HuH-7 (cell line): Measurements from ENCODE around the gene RRP1.

Experiments used
- DNase-seq: peaks from one replicate; pipeline ENCODE4 v3.0.0; 2011; ENCODE audit warnings: low spot score

Gene RRP1

GRCh38 chr21:43789276-43790009, at the start of gene RRP1:
RRP1 (plus strand) TSS chr21:43789577; CDS start chr21:43789630, 53 bp downstream.
- DNase-seq = peak; percentile 94

DNA sequence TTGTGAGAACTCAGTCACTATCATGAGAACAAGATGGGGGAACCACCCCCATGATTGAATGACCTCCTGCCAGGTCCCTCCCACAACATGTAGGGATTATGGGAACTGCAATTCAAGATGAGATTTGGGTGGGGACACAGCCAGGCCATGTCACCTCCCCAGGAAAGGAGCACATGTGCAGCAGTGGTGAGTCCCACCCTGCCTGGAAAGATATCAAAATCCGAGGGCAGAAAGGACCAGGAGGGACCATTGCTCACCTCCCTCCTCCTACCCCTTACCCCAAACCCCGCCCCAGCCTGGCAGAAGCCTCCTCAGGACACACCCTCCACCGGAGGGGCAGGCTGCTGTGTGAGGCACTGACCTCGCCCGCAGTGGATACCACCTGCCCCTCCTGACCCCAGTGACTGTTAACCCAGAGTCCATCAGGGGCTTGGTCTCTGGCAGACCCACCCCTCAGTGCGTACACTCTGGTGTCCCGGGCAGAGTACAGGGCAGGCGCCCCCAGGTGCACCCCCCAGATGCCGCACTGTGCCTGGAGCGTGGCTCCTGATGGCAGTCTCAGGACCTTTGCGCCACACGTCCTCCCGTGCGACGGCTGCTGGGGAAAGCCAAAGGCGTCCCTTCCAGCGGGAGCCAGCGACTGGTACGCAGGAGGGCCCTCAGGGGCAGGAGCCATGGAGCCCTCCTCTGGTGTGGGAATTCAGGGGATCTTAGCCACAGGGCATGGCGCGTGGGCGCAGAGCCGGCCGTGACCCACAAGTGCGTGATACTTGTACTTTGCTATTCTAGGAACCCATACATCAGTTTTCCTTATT, 49.5 kb upstream of the RRP1 start:
- DNase-seq = no peak

DNA sequence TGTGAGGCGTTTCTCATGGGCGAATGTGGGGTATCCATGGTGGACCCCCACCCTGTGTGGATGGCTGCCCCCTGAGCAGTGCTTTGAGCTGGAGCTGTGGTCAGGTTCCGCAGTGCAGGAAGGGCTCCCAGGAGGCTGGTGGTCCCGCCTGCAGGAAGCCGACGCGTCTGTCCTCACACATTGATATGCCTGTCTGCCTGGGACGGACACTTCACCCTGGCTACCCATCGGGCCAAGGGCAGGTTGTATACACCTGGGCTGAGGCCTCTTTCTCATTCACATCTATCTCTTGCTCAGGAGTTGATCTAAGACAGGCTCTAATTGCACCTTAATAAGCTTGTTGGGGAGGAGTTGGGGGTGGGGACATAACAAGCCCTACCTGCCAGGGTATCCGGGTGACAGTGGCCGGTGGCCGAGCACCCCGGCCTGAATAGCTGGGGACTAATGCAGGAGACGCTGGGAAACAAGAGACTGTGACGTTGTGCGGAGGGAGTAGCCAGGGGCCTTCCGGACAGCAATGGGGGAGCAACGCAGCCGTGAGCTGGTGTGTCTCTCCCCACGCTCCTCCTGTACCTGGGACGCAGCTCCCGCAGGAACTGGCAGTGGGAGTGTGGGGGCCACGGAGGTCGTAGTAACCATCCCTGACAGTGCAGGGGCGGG, 48.8 kb upstream of the RRP1 start:
- no peak for DNase-seq

DNA sequence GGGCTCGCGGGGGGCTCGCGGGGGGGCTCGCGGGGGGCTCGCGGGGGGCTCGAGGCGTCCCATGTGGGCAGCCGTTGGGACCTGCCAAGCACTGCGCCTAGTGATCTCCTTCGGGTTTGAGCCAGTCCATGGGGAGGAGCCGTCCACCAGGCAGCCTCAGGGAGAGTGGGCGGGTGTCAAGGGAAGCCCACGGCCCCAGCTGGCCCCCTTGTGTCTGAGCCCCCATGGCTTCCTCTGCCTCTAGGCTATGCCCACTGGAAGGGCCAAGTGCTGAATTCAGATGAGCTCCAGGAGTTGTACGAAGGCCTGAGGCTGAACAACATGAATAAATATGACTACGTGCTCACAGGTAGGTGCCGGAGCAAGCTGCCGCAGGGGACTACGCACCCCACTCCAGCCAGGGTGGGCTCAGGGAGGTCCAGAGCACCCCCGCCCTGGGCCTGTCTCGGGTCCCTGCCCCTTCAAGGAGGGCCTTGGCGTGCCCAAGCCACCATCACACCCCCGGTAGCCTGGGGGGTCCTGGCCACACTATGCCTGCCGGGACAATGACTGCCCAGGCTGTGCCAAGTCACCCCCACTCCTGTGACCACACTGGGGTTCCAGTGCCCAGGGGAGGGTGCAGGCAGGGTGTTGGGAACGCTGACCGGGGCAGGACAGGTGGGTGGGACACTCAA, 47.8 kb upstream of the RRP1 start:
- no peak for DNase-seq

DNA sequence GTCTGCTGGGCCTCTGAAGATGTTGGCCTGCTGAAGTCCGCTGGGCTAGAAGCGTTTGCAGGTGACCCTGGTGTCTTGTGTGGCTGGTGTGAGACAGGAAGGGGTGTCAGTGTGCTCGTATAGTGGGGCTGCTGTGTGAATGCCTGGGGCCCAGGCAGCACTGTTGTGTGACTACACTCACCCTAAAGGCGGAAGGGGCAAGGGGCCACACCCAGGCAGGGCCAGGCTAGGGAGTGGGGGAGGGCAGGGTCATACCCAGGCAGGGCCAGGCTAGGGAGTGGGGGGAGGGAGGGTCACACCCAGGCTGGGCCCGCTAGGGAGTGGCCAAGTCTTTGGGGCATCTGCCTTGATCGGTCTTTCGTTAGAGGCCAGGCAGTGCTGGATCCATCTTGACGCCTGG, 45.4 kb upstream of the RRP1 start:
- DNase-seq = no peak

- no peak for DNase-seq
These were observed 44.7 kb upstream of the RRP1 start for GRCh38 chr21:43744725-43745124.

GRCh38 chr21:43745772-43746517, 43.4 kb upstream of the RRP1 start:
- DNase-seq = no peak

DNA sequence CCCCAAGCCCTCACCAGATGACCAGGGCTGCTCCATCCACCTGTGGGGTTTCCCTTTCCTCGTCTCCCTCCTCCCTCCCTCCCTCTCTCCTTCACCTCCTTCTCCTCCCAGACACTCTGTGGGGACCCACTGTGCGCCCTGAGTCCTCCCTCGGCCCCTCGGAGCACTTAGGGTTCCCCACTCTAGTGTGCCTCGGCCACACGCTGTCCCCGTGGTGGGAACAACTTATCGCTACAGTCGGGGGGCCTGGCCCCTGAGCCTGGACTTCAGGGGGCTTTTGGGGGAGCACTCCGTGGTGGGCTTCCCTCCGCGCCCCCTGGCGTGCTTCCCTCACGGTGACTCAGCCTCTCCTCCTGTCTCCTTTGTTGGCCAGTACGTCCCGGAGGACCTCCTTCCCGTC, 40.8 kb upstream of the RRP1 start:
- no peak for DNase-seq

DNA sequence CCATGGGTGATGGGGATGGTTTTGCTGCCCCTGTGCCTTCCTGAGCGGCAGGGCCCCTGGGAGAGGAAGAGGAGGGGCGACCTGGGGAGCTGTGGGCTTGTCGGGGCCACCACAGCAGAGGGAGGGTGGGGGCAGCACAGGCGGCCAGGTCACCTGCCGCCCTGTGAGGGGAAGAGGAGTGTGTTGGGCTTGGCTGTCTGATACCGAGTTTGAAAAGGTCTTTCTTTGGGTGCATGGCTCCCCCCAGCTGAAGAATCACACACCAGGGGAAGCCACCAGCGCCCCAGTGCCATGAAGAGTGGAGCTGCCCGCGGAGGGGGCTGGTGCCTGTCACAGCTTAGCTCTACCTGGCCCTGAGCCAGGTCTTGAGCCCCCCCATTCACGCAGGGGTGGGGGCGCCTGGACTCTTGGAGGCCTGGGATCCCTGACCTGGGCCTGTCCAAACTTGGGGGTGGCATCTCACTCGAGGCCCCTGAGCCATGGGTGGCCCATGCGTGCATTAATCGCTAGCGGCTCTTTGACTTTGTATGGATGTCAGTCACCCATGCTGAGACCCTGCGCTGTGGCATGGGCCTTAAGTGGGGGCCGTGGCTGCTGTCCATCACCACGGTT, 39.6 kb upstream of the RRP1 start:
- DNase-seq = no peak

- DNase-seq = no peak
These were observed 38.9 kb upstream of the RRP1 start for GRCh38 chr21:43750339-43751033.

GRCh38 chr21:43751955-43752591, 37.3 kb upstream of the RRP1 start:
- no peak for DNase-seq

GRCh38 chr21:43752758-43753438, 36.5 kb upstream of the RRP1 start:
- no peak for DNase-seq

- DNase-seq = no peak
These were observed 36.0 kb upstream of the RRP1 start for GRCh38 chr21:43753439-43753799.

DNA sequence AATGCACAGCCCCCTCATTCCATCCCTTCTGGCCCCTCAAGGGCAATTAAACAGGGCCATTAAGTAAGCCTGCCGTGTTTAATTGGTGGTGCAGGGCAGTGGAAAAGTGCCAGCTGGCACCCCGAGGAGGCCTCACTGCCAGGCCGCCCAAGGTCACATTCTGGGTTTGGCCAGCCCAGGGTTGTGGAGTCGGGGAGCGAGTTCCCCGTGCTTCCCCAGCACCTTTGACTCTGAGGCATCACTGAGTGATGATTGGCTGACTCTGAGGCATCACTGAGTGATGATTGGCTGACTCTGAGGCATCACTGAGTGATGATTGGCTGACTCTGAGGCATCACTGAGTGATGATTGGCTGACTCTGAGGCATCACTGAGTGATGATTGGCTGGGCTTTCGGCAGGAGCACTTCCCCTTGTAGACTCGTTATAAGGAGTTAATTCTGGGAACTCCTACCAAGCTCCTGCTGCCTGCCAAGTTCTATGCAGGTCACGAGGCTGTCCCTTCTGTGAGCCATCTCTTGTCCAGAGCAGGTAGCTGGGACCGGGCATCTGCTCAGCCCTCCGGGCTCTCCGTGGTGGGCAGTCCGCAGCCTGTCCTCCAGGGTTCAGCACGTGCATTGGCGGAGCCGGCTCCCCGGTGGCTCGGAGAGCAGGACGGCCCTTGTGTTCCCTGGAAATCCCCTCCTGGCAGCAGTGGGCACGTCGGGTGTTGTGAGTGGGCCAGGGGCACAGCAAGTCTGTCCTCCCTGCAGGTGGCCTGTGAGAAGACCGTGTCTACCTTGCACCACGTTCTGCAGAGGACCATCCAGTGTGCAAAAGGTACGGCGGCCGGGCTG, 34.2 kb upstream of the RRP1 start:
- DNase-seq = no peak

DNA sequence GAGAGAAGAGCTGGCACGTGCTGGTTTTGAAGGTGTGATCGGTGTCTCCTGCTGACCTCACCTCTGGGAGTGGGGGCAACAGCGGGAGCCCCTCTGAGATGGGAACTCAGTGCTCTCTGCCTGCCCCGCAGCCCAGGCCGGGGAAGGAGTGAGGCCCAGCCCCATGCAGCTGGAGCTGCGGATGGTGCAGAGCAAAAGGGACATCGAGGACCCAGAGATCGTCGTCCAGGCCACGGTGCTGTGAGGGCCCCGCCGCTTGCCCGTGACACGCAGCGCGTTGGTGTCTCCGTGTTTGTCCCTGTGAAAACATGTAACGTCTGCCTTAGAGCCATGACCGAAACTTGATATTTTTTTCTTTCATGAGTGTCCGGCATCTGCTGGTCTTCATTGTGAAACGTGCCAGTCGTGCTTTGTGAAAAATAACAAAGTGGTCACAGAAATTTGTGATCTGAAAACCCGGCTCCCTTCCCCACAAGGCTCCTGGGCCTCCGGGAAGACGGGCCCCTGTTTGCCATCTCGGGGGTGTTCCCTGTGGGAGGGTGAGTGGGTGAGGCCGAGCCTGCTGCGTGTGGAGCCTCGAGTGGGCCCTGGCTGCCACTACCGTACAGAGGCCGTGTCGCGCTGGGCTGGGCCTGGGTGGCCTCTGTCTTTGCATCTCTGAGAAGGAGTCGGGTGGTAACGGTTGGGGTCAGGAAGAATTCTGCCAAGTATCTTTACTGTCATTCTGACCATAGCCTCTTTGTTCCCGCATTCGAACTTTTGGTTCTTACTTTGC, 33.4 kb upstream of the RRP1 start:
- DNase-seq = no peak

GRCh38 chr21:43757601-43758000, 31.8 kb upstream of the RRP1 start:
- no peak for DNase-seq

DNA sequence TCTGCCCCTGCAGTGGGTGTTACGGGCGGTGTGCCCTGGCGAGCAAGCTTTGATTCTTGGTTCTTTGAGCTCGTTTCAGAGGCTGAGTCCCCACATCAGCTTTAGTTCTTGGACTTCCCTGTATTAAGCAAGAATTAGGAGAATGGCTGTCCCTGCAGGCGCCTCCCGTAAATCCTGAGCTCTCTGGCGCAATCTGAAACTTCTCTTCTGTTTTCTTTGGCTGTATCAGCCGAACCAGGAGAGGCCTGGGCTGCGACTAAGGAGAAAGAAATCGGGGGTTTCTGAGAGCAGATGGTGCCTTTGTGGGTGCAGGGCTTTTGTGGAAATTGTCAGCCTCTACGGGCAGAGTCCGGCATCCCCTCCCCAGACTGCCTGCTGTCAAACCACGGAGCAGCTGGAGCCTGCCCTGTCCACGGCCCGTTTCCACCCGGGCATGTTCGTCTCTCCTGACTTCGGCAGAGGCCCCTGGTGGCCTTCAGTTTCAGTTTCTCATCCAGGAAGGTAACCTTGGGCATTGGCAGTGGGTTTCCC, 31.2 kb upstream of the RRP1 start:
- DNase-seq = no peak

- DNase-seq = no peak
These were observed 30.6 kb upstream of the RRP1 start for GRCh38 chr21:43758811-43759210.
